Glutamatergic neuron (in vitro differentiated cells): ENCODE measurements around the gene ZNF687. TPM values are rescaled to one million over a fixed set of nuclear protein-coding genes. Genes with fewer than 3 reads are reported as not detected.

Experiments used
- DNase-seq: peaks from one replicate; pipeline ENCODE4 v3.0.0; 2022
- H3K27ac Mint-ChIP-seq: one replicate; pipeline ENCODE4 v1.8.0; 2020; ENCODE audit warnings: mild to moderate bottlenecking, mixed read lengths, inconsistent platforms; ENCODE audit not compliant: unreplicated experiment
- H3K27me3 Mint-ChIP-seq: one replicate; pipeline ENCODE4 v1.8.0; 2020; ENCODE audit warnings: mild to moderate bottlenecking, moderate library complexity, mixed read lengths, inconsistent platforms; ENCODE audit not compliant: unreplicated experiment
- H3K36me3 Mint-ChIP-seq: one replicate; pipeline ENCODE4 v1.8.0; 2020; ENCODE audit warnings: mild to moderate bottlenecking, mixed read lengths, inconsistent platforms; ENCODE audit not compliant: unreplicated experiment
- H3K4me1 Mint-ChIP-seq: one replicate; pipeline ENCODE4 v1.8.0; 2020; ENCODE audit warnings: mild to moderate bottlenecking, low read depth, mixed read lengths, inconsistent platforms; ENCODE audit not compliant: unreplicated experiment
- H3K4me3 Mint-ChIP-seq: one replicate; pipeline ENCODE4 v1.8.0; 2020; ENCODE audit warnings: mild to moderate bottlenecking, mixed read lengths, inconsistent platforms; ENCODE audit not compliant: unreplicated experiment
- H3K9me3 Mint-ChIP-seq: one replicate; pipeline ENCODE4 v1.8.0; 2020; ENCODE audit warnings: mild to moderate bottlenecking, moderate library complexity, mixed read lengths, inconsistent platforms; ENCODE audit not compliant: unreplicated experiment
- total RNA-seq: library from RNA; stranded (reverse); fragmentation: NEBNext Ultra II Directional; extraction: Animal tissue kit (Norgen Biotek cat#: 25700); gene quantifications from one replicate; pipeline ENCODE4 v1.2.1, GENCODE V29; 2021; ENCODE audit not compliant: unreplicated experiment
- TF ChIP-seq, protein P1 (sequence below): fragments of 200-600 bp; sonication (generic); IDR thresholded peaks from one replicate; pipeline ENCODE4 v1.5.0; 2021; ENCODE audit not compliant: partially characterized antibody, unreplicated experiment

ZNF687 gene
- total RNA-seq, 1 donor from 2014 or later = 34.4 TPM

DNA sequence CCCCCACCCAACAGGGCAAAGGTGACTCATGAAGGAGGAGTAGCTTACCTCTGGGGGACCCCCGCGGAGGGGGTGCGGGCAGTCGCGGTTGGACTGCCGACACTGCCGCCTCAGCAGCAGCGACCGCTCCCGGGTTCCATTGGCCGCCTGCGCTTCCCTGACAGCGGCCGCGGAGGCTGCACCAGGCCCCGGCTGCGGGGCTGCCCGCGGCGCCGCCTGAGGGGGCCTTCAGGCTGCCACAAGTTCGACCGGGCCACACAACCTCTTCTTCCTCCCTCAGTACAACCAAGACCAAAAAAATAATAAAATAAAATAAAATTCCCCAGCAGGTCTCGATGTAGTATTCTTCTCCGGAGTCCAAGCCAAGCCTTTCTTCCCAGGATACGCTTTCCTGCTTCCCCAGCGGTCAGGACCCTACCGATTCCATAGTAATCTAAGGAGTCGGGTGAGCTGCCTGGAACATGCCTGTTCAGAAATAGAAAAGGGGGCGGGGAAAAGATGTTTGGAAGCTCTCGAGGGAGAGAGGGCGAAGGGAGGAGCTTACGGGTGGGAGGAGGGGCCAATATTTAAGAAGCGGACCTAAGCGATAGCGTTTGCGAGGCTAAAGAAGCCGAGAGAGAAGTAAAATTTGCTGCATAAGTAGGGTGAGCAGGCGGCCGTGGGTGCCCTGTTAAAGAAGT, 45.3 kb downstream of the ZNF687 start, which contains the start of gene PI4KB:
PI4KB (minus strand) TSS at position 194 of the 680 bp plus-strand sequence. CDS start 10,935 bp downstream, outside the sequence.
- H3K36me3 Mint-ChIP-seq = no peaks in the 10 kb centered on the region
- H3K9me3 Mint-ChIP-seq = peaks cover 5% of the 10 kb centered on the region
- H3K27me3 Mint-ChIP-seq = peaks cover 13% of the 10 kb centered on the region
- H3K4me1 Mint-ChIP-seq = peaks cover 25% of the 10 kb centered on the region
- TF ChIP-seq, protein P1, sequence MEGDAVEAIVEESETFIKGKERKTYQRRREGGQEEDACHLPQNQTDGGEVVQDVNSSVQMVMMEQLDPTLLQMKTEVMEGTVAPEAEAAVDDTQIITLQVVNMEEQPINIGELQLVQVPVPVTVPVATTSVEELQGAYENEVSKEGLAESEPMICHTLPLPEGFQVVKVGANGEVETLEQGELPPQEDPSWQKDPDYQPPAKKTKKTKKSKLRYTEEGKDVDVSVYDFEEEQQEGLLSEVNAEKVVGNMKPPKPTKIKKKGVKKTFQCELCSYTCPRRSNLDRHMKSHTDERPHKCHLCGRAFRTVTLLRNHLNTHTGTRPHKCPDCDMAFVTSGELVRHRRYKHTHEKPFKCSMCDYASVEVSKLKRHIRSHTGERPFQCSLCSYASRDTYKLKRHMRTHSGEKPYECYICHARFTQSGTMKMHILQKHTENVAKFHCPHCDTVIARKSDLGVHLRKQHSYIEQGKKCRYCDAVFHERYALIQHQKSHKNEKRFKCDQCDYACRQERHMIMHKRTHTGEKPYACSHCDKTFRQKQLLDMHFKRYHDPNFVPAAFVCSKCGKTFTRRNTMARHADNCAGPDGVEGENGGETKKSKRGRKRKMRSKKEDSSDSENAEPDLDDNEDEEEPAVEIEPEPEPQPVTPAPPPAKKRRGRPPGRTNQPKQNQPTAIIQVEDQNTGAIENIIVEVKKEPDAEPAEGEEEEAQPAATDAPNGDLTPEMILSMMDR = no peak
- peak; percentile 81 for DNase-seq
- H3K27ac Mint-ChIP-seq = peak within 1 kb of the TSS; percentile 96
- peak within 1 kb of the TSS; percentile 99 for H3K4me3 Mint-ChIP-seq

GRCh38 chr1:151327903-151328674, 46.0 kb downstream of the ZNF687 start:
- Mint-ChIP-seq H3K4me3 (peak overlapping the region; percentile 99), H3K27ac (peak overlapping the region; percentile 93), H3K27me3 (peaks cover 9% of the 10 kb centered on the region), H3K9me3 (peaks cover 5% of the 10 kb centered on the region), H3K4me1 (peaks cover 25% of the 10 kb centered on the region), H3K36me3 (no peaks in the 10 kb centered on the region)
- TF ChIP-seq, protein P1 = no peak
- peak; percentile 56 for DNase-seq

DNA sequence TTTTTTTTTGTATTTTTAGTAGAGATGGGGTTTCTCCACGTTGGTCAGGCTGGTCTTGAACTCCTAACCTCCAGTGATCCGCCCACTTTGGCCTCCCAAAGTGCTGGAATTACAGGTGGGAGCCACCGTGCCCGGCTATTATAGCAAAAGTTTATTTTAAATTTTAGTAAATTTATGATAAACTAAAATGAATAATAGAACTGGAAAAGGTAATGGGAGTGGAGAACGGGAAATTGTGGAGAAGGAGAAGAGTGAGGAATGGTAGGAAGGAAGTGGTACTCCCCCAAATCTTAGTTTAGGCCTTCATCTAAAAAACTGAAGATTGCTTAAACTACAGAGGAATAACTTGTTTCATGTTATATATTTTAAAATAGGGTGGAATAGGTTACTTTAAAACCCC, 52.7 kb downstream of the ZNF687 start:
- Mint-ChIP-seq H3K9me3 (peaks cover under 1% of the 10 kb centered on the region), H3K27me3 (no peaks in the 10 kb centered on the region), H3K27ac (no peak overlapping the region), H3K36me3 (no peaks in the 10 kb centered on the region), H3K4me1 (no peaks in the 10 kb centered on the region), H3K4me3 (no peak overlapping the region)
- no peak for DNase-seq
- TF ChIP-seq, protein P1 = no peak

GRCh38 chr1:151336556-151336955, 54.5 kb downstream of the ZNF687 start:
- Mint-ChIP-seq H3K36me3 (no peaks in the 10 kb centered on the region), H3K9me3 (peaks cover 2% of the 10 kb centered on the region), H3K4me1 (peaks cover 5% of the 10 kb centered on the region), H3K27ac (no peak overlapping the region), H3K4me3 (no peak overlapping the region), H3K27me3 (no peaks in the 10 kb centered on the region)
- DNase-seq = no peak
- TF ChIP-seq, protein P1 = no peak
